ENCODE data around the gene GSTO2. TPM values are rescaled to one million over a fixed set of nuclear protein-coding genes. Genes with fewer than 3 reads are reported as not detected.

The GSTO2 gene
- total RNA-seq, 1 donor from 2014 or later, result 7.8 TPM

Small RNA genes lying within 50 kb of the gene (microRNA-seq; reads per million reads assigned to microRNA genes)
- gene MIR4482 (ENCODE audit: borderline number of aligned reads), result not detected

Other genes with a start within 250 kb of the GSTO2 start
- 0.32 TPM for gene COL17A1, start 183.3 kb upstream of the GSTO2 start, total RNA-seq
- 7.4 TPM for gene SFR1, start 147.0 kb upstream of the GSTO2 start, total RNA-seq
- gene CFAP43, start 36.8 kb upstream of the GSTO2 start, total RNA-seq, result 12.9 TPM
- 133 TPM for gene GSTO1, start 14.3 kb upstream of the GSTO2 start, total RNA-seq
- 37.0 TPM for gene ITPRIP, start 69.3 kb downstream of the GSTO2 start, total RNA-seq
- gene CFAP58, start 84.6 kb downstream of the GSTO2 start, total RNA-seq, result 1.1 TPM